ENCODE data around the gene RNASE2.
A peak's percentile ranks its signal among the peaks of the same experiment; 100 is the strongest.

RNASE2 gene

GRCh38 chr14:20989471-20989786, 34.1 kb downstream of the RNASE2 start:
- no peak for DNase-seq
- Histone ChIP-seq H3K36me3 (peaks cover 16 to 30% (median 24%) of the 10 kb centered on the region in 3 donors), H3K9me3 (no peaks in the 10 kb centered on the region), H3K4me1 (peaks cover 0 to 53% (median 45%) of the 10 kb centered on the region in 4 donors), H3K27ac (peak overlapping the region; percentile 84 to 89), H3K27me3 (no peaks in the 10 kb centered on the region), H3K4me3 (peak overlapping the region; percentile 72 to 96)
- TF ChIP-seq CTCF (IDR thresholded peaks at IDR 0.05), result no peak
- intact Hi-C loops (cut with DNase I; ENCODE audit: low total_unique reads), result no loop called here

DNA sequence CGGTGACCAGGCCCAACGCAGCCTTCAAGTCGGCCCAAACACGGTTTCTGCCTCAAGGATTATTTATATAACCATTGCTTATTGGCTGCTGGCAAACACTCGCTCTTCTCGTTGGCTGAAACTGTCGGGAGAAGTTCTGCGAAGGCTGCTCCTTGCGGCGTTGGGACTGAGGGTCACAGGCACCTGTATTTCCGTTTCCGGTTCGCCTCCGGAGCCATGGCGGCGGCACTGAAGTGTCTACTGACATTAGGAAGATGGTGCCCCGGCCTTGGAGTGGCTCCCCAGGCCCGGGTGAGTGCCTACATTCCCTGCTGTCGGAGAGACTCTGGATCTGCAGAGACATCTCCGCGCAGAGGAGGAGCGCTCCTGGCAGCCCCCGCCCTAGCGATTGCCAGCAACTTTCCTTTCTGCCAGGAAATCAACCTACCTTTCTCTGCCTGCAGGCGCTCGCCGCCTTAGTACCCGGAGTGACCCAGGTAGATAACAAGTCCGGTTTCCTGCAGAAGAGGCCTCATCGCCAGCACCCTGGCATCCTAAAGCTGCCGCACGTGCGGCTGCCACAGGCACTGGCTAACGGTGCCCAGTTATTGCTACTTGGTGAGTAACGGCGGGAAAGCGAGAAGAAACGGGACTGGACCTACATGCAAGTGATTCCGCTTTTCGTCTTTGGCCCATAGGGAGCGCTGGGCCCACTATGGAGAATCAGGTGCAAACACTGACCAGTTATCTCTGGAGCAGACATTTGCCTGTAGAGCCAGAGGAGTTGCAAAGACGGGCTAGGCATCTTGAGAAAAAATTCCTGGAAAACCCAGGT, 34.7 kb downstream of the RNASE2 start, which contains the start of gene METTL17:
TSS of gene METTL17 (plus strand) at position 194 of the 814 bp plus-strand sequence. CDS start at position 217, 23 bp downstream.
- Histone ChIP-seq H3K27ac (peak within 1 kb of the TSS; percentile 84 to 89), H3K36me3 (peaks cover 22 to 36% (median 30%) of the 10 kb centered on the region in 3 donors), H3K27me3 (no peaks in the 10 kb centered on the region), H3K4me1 (peaks cover 0 to 53% (median 45%) of the 10 kb centered on the region in 4 donors), H3K4me3 (peak within 1 kb of the TSS; percentile 72 to 96), H3K9me3 (no peaks in the 10 kb centered on the region)
- peak; percentile 94 to 96 for DNase-seq
- intact Hi-C loops (cut with DNase I; ENCODE audit: low total_unique reads), result no loop called here
- peak; percentile 6 to 18 for TF ChIP-seq CTCF (IDR thresholded peaks at IDR 0.05)

- Histone ChIP-seq H3K36me3 (peaks cover 46 to 63% (median 56%) of the 10 kb centered on the region in 3 donors), H3K27ac (no peak overlapping the region), H3K9me3 (no peaks in the 10 kb centered on the region), H3K4me3 (no peak overlapping the region), H3K27me3 (no peaks in the 10 kb centered on the region), H3K4me1 (peaks cover 0 to 14% (median 8%) of the 10 kb centered on the region in 4 donors)
- no peak for TF ChIP-seq CTCF (IDR thresholded peaks at IDR 0.05)
- no peak for DNase-seq
- intact Hi-C loops (cut with DNase I; ENCODE audit: low total_unique reads), result no loop called here
Observed at GRCh38 chr14:20996521-20996920, 41.2 kb downstream of the RNASE2 start.

GRCh38 chr14:20997115-20997514, 41.8 kb downstream of the RNASE2 start:
- Histone ChIP-seq H3K36me3 (peaks cover 45 to 57% (median 55%) of the 10 kb centered on the region in 3 donors), H3K4me1 (peaks cover 0 to 8% (median 3%) of the 10 kb centered on the region in 4 donors), H3K27ac (no peak overlapping the region), H3K4me3 (no peak overlapping the region), H3K9me3 (no peaks in the 10 kb centered on the region), H3K27me3 (no peaks in the 10 kb centered on the region)
- no peak for DNase-seq
- intact Hi-C loops (cut with DNase I; ENCODE audit: low total_unique reads), result no loop called here
- no peak for TF ChIP-seq CTCF (IDR thresholded peaks at IDR 0.05)

- Histone ChIP-seq H3K36me3 (peaks cover 41 to 52% (median 50%) of the 10 kb centered on the region in 3 donors), H3K27me3 (no peaks in the 10 kb centered on the region), H3K9me3 (no peaks in the 10 kb centered on the region), H3K27ac (no peak overlapping the region), H3K4me3 (no peak overlapping the region), H3K4me1 (peaks cover 0 to 7% (median 3%) of the 10 kb centered on the region in 4 donors)
- intact Hi-C loops (cut with DNase I; ENCODE audit: low total_unique reads), result no loop called here
- DNase-seq, result no peak
- TF ChIP-seq CTCF (IDR thresholded peaks at IDR 0.05), result no peak
Observed at GRCh38 chr14:20997564-20997963, 42.3 kb downstream of the RNASE2 start.

All from tibial artery (tissue), 4 donors.